H1 (cell line): ENCODE measurements around the gene USP1. TPM values are rescaled to one million over a fixed set of nuclear protein-coding genes. Genes with fewer than 3 reads are reported as not detected.

Experiments
- CTCF ChIA-PET: fragments of 300-600 bp; sonication (Branson Sonifier 250); formaldehyde crosslinking; loops from one replicate; lab custom pipeline; 2021; ENCODE audit not compliant: partially characterized antibody; lab: Charles Lee
- POLR2A ChIA-PET: fragments of 300-600 bp; sonication (Branson Sonifier 250); formaldehyde crosslinking; loops from one replicate; lab custom pipeline; 2021; ENCODE audit warnings: inconsistent platforms; ENCODE audit not compliant: partially characterized antibody; lab: Charles Lee
- DNase-seq, 2 experiments: peaks; one replicate each; pipeline versions ENCODE4 v3.0.0 to v3.0.0-alpha.2; 2010 to 2022; ENCODE audit warnings: low spot score in 2 of 2, low read depth in 1 of 2, mixed read lengths in 1 of 2
- FAIRE-seq: peaks from 2 replicates; lab custom pipeline; 2011; peaks lifted over from hg19 to GRCh38; lab: Jason Lieb, UNC
- H2AFZ ChIP-seq: 2 replicates; pipeline ENCODE4 v1.8.1; 2012; ENCODE audit warnings: low read length, inconsistent platforms
- H2AK5ac ChIP-seq: 2 replicates; pipeline ENCODE4 v1.6.1; 2013; ENCODE audit warnings: low read depth, low read length
- H2BK120ac ChIP-seq: replicated peaks from 2 replicates; pipeline ENCODE3; 2013; ENCODE audit warnings: low read depth, low read length, inconsistent platforms
- H2BK12ac ChIP-seq: 2 replicates; pipeline ENCODE4 v1.6.1; 2013; ENCODE audit warnings: low read depth, low read length
- H2BK15ac ChIP-seq: 2 replicates; pipeline ENCODE4 v1.6.1; 2013; ENCODE audit warnings: low read length
- H2BK20ac ChIP-seq: 2 replicates; pipeline ENCODE4 v1.6.1; 2013; ENCODE audit warnings: low read length
- H2BK5ac ChIP-seq: 2 replicates; pipeline ENCODE4 v1.6.1; 2013; ENCODE audit warnings: low read depth, low read length
- H3K14ac ChIP-seq: 2 replicates; pipeline ENCODE4 v1.6.1; 2013; ENCODE audit warnings: inconsistent platforms; ENCODE audit not compliant: insufficient read length
- H3K18ac ChIP-seq: 2 replicates; pipeline ENCODE4 v1.6.1; 2013; ENCODE audit warnings: low read length; ENCODE audit errors: extremely low read depth
- H3K23ac ChIP-seq: 2 replicates; pipeline ENCODE4 v1.6.1; 2013; ENCODE audit warnings: inconsistent platforms; ENCODE audit not compliant: insufficient read length
- H3K23me2 ChIP-seq: 2 replicates; pipeline ENCODE4 v1.6.1; 2013; ENCODE audit warnings: low read depth, low read length
- H3K27ac ChIP-seq: 2 replicates; pipeline ENCODE4 v1.6.1; 2011; ENCODE audit warnings: low read depth, low read length, inconsistent platforms
- H3K27me3 ChIP-seq, 4 experiments: replicated peaks in 1 of 4; 1 replicate in 1 of 4; 2 replicates in 3 of 4; pipeline versions ENCODE4 v1.6.1 to v1.8.1; 2011 to 2013; ENCODE audit warnings: low read length in 3 of 4, mild to moderate bottlenecking in 3 of 4, inconsistent platforms in 2 of 4, mixed read lengths in 2 of 4, moderate library complexity in 1 of 4; ENCODE audit not compliant: control insufficient read depth in 3 of 4, insufficient read depth in 3 of 4; ENCODE audit errors: extremely low read depth in 1 of 4
- H3K36me3 ChIP-seq, 4 experiments: 2 replicates each; pipeline versions ENCODE4 v1.6.1 to v1.8.1; 2011 to 2013; ENCODE audit warnings: mild to moderate bottlenecking in 4 of 4, low read length in 3 of 4, moderate library complexity in 2 of 4, control low read depth in 1 of 4, inconsistent platforms in 1 of 4; ENCODE audit not compliant: insufficient read depth in 4 of 4, control insufficient read depth in 2 of 4
- H3K4ac ChIP-seq: replicated peaks from 2 replicates; pipeline ENCODE3; 2013; ENCODE audit warnings: low read length, low read depth, mixed read lengths, inconsistent platforms; ENCODE audit not compliant: insufficient read length
- H3K4me1 ChIP-seq, 4 experiments: replicated peaks in 1 of 4; 1 replicate in 1 of 4; 2 replicates in 3 of 4; pipeline versions ENCODE4 v1.6.1 to v1.8.1; 2011 to 2013; ENCODE audit warnings: low read length in 3 of 4, inconsistent platforms in 2 of 4, mixed read lengths in 1 of 4; ENCODE audit not compliant: insufficient read depth in 4 of 4, control insufficient read depth in 3 of 4
- H3K4me2 ChIP-seq, 2 experiments: 2 replicates each; pipeline versions ENCODE4 v1.6.1 to v1.8.1; 2011 to 2013; ENCODE audit warnings: low read depth in 2 of 2, low read length in 2 of 2, control low read depth in 1 of 2, inconsistent platforms in 1 of 2, mild to moderate bottlenecking in 1 of 2; ENCODE audit not compliant: insufficient read depth in 1 of 2
- H3K4me3 ChIP-seq, 4 experiments: fragments of 200-600, 300-600 bp in 1 of 4; sonication (generic), shearing (Covaris generic), sonication (Bioruptor Twin) in 1 of 4; 2 replicates each; pipeline versions ENCODE4 v1.5.1 to v1.8.1; 2011 to 2016; ENCODE audit warnings: low read length in 4 of 4, low read depth in 3 of 4, control low read depth in 2 of 4, inconsistent platforms in 2 of 4, mild to moderate bottlenecking in 2 of 4, mixed read lengths in 1 of 4, moderate library complexity in 1 of 4; ENCODE audit not compliant: insufficient read depth in 2 of 4; ENCODE audit errors: extremely low read depth in 1 of 4
- H3K56ac ChIP-seq: replicated peaks from 2 replicates; pipeline ENCODE3; 2013; ENCODE audit warnings: low read depth, mild to moderate bottlenecking, mixed read lengths, low read length, inconsistent platforms; ENCODE audit not compliant: insufficient read length
- H3K79me1 ChIP-seq: 2 replicates; pipeline ENCODE4 v1.6.1; 2013; ENCODE audit warnings: low read depth, low read length, control low read depth
- H3K79me2 ChIP-seq, 2 experiments: 2 replicates each; pipeline versions ENCODE4 v1.6.1 to v1.8.1; 2012 to 2013; ENCODE audit warnings: low read length in 2 of 2, mild to moderate bottlenecking in 2 of 2, inconsistent platforms in 1 of 2; ENCODE audit not compliant: insufficient read depth in 2 of 2, control insufficient read depth in 1 of 2
- H3K9ac ChIP-seq, 4 experiments: replicated peaks in 1 of 4; 1 replicate in 1 of 4; 2 replicates in 3 of 4; pipeline versions ENCODE4 v1.6.1 to v1.8.1; 2011 to 2013; ENCODE audit warnings: low read depth in 3 of 4, low read length in 3 of 4, control low read depth in 2 of 4, mild to moderate bottlenecking in 2 of 4, moderate library complexity in 2 of 4, inconsistent platforms in 1 of 4; ENCODE audit errors: extremely low read depth in 1 of 4
- H3K9me3 ChIP-seq, 2 experiments: 2 replicates each; pipeline versions ENCODE4 v1.6.1 to v1.8.1; 2012 to 2013; ENCODE audit warnings: mild to moderate bottlenecking in 2 of 2, moderate library complexity in 2 of 2, control low read depth in 1 of 2, inconsistent platforms in 1 of 2, low read depth in 1 of 2, low read length in 1 of 2, mixed read lengths in 1 of 2; ENCODE audit not compliant: insufficient read depth in 2 of 2
- H4K20me1 ChIP-seq, 2 experiments: replicated peaks in 1 of 2; 2 replicates each; pipeline versions ENCODE3 to v1.8.1; 2011 to 2013; ENCODE audit warnings: inconsistent platforms in 2 of 2, low read length in 2 of 2, mild to moderate bottlenecking in 1 of 2; ENCODE audit not compliant: insufficient read depth in 2 of 2, control insufficient read depth in 1 of 2
- H4K5ac ChIP-seq: 2 replicates; pipeline ENCODE4 v1.6.1; 2013; ENCODE audit warnings: low read length, low read depth, mixed read lengths, inconsistent platforms; ENCODE audit not compliant: insufficient read length
- H4K8ac ChIP-seq: 2 replicates; pipeline ENCODE4 v1.8.0; 2013; ENCODE audit warnings: mild to moderate bottlenecking, moderate library complexity, low read length, inconsistent platforms; ENCODE audit not compliant: insufficient read depth; ENCODE audit errors: extremely low read depth
- H4K91ac ChIP-seq: replicated peaks from 2 replicates; pipeline ENCODE3; 2013; ENCODE audit warnings: low read length, mixed read lengths, inconsistent platforms; ENCODE audit not compliant: insufficient read length
- ASH2L ChIP-seq: fragments of 200-600, 300-600 bp; sonication (generic); IDR thresholded peaks from one replicate; pipeline ENCODE4 v1.7.1; 2017; ENCODE audit warnings: low read length
- GABPA ChIP-seq: IDR thresholded peaks from 2 replicates; pipeline ENCODE4 v1.6.1; 2011; ENCODE audit warnings: mild to moderate bottlenecking, low read length, moderate library complexity, borderline replicate concordance; ENCODE audit not compliant: insufficient read depth
- KDM5A ChIP-seq: fragments of 200-600 bp; IDR thresholded peaks from 2 replicates; pipeline ENCODE4 v1.7.1; 2012; ENCODE audit warnings: mild to moderate bottlenecking, low read length, inconsistent platforms, mixed read lengths
- POLR2AphosphoS5 ChIP-seq: IDR thresholded peaks from 2 replicates; pipeline ENCODE4 v1.6.1; 2011; ENCODE audit warnings: low read depth, low read length
- TCF12 ChIP-seq: IDR thresholded peaks from 2 replicates; pipeline ENCODE4 v1.6.1; 2011; ENCODE audit warnings: low read depth, mild to moderate bottlenecking, low read length
- WGBS, 2 experiments: shearing (Covaris generic) in 1 of 2; methylation state at CpG; one replicate each; pipeline versions ENCODE4 v1.1.6 to v1.1.7; 2013 to 2015; ENCODE audit warnings: low lambda C conversion rate in 2 of 2, mixed read lengths in 2 of 2, inconsistent platforms in 1 of 2, low coverage in 1 of 2, missing lambda C conversion rate in 1 of 2; ENCODE audit not compliant: insufficient replicate concordance in 2 of 2, insufficient coverage in 1 of 2, insufficient read length in 1 of 2; ENCODE audit errors: extremely low coverage in 1 of 2, missing lambda C conversion rate in 1 of 2; 5-methylcytosine and 5-hydroxymethylcytosine counted together
- polyA plus RNA-seq, 7 experiments: library from polyadenylated mRNA; depleted of rRNA in 3 of 7; stranded (reverse) in 5 of 7; unstranded in 2 of 7; fragments of >200 nt in 5 of 7; fragments of 200-250 nt in 2 of 7; gene quantifications; 1 replicate in 5 of 7; 2 replicates in 1 of 7; 4 replicates in 1 of 7; pipeline versions ENCODE4 v1.2.1 to v1.2.3, GENCODE V29; 2011 to 2013; ENCODE audit warnings: missing spikeins in 2 of 7, mixed read lengths in 2 of 7
- total RNA-seq: library from RNA; stranded (reverse); fragmentation: NEBNext Ultra II Directional; extraction: Animal tissue kit (Norgen Biotek cat#: 25700); gene quantifications from 2 replicates; pipeline ENCODE4 v1.2.1, GENCODE V29; 2021
- TF ChIP-seq, protein P1 (sequence below): IDR thresholded peaks from 2 replicates; pipeline ENCODE4 v1.6.1; 2012; ENCODE audit warnings: low read length, inconsistent platforms
- TF ChIP-seq, protein P2 (sequence below): IDR thresholded peaks from 2 replicates; pipeline ENCODE4 v1.6.1; 2011; ENCODE audit warnings: low read length, improper control_type of control experiment
- TF ChIP-seq, protein P3 (sequence below): IDR thresholded peaks from 2 replicates; pipeline ENCODE4 v1.6.1; 2012; ENCODE audit warnings: inconsistent platforms

Gene USP1
- total and polyA plus RNA-seq, 2 of the 8 experiments (the other 6 are each of a cell fraction or from before 2014, with no cell fraction given), result 9.1 to 49.6 TPM

DNA sequence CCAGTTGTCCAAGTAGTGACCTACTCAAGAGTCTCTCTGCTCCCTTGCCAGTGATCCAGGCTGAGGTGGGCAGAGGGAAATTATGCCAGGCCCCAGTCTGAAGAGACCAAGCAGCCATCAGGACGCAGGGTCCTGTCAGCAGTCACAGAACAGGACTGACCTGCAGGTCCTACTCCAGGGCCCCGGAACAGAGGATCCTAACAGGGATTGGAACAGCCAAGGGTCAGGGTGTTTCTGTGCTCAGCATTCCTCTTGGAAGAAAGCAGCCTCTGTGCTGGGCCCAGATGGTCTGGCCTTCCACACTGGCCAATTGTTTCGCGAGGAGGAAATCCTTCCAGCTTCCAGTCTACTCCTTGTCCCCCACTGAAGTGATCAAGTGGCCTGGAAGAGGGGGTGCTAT is 41.6 kb upstream of the USP1 start:
- H4K5ac ChIP-seq, result no peak overlapping the region
- no peak overlapping the region for H2BK5ac ChIP-seq
- no peaks in the 10 kb centered on the region for H4K20me1 ChIP-seq
- no peaks in the 10 kb centered on the region for H3K23me2 ChIP-seq
- FAIRE-seq (no peak), DNase-seq (no peak)
- H3K18ac ChIP-seq, result no peak overlapping the region
- no peaks in the 10 kb centered on the region for H3K79me2 ChIP-seq
- TF ChIP-seq ASH2L, result no peak
- no peak for TF ChIP-seq KDM5A
- TF ChIP-seq, protein P1, sequence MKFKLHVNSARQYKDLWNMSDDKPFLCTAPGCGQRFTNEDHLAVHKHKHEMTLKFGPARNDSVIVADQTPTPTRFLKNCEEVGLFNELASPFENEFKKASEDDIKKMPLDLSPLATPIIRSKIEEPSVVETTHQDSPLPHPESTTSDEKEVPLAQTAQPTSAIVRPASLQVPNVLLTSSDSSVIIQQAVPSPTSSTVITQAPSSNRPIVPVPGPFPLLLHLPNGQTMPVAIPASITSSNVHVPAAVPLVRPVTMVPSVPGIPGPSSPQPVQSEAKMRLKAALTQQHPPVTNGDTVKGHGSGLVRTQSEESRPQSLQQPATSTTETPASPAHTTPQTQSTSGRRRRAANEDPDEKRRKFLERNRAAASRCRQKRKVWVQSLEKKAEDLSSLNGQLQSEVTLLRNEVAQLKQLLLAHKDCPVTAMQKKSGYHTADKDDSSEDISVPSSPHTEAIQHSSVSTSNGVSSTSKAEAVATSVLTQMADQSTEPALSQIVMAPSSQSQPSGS, result no peak
- TF ChIP-seq TCF12, result no peak
- TF ChIP-seq GABPA, result no peak
- TF ChIP-seq POLR2AphosphoS5, result no peak
- TF ChIP-seq, protein P2, sequence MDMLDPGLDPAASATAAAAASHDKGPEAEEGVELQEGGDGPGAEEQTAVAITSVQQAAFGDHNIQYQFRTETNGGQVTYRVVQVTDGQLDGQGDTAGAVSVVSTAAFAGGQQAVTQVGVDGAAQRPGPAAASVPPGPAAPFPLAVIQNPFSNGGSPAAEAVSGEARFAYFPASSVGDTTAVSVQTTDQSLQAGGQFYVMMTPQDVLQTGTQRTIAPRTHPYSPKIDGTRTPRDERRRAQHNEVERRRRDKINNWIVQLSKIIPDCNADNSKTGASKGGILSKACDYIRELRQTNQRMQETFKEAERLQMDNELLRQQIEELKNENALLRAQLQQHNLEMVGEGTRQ, result no peak
- TF ChIP-seq, protein P3, sequence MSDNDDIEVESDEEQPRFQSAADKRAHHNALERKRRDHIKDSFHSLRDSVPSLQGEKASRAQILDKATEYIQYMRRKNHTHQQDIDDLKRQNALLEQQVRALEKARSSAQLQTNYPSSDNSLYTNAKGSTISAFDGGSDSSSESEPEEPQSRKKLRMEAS, result no peak
- H3K27me3 ChIP-seq, result no peaks in the 10 kb centered on the region
- no peak overlapping the region for H2AK5ac ChIP-seq
- no peak overlapping the region for H2BK15ac ChIP-seq
- no peaks in the 10 kb centered on the region for H3K79me1 ChIP-seq
- CTCF ChIA-PET, result interaction anchor here (0.9 to 10.0 kb wide), 6 partner anchors 10 to 220 kb away, joined by 3 to 191 read pairs (median 5); no protein-coding TSS in a partner anchor
- H3K27ac ChIP-seq, result no peak overlapping the region
- H4K91ac ChIP-seq, result no peak overlapping the region
- H2AFZ ChIP-seq, result no peak overlapping the region
- no peak overlapping the region for H3K9ac ChIP-seq
- no peak overlapping the region for H2BK20ac ChIP-seq
- H3K14ac ChIP-seq, result no peak overlapping the region
- POLR2A ChIA-PET, result interaction anchor here (1.3 kb wide), 2 partner anchors 183 to 187 kb away, joined by 4 read pairs; no protein-coding TSS in a partner anchor
- no peak overlapping the region for H2BK120ac ChIP-seq
- H3K56ac ChIP-seq, result no peak overlapping the region
- H3K4me1 ChIP-seq, result peaks cover 0 to 5% (median 2%) of the 10 kb centered on the region in 4 experiments; a peak in 2 of 7 replicates
- no peak overlapping the region for H3K4me2 ChIP-seq
- no peaks in the 10 kb centered on the region for H3K9me3 ChIP-seq
- H2BK12ac ChIP-seq, result no peak overlapping the region
- no peaks in the 10 kb centered on the region for H3K36me3 ChIP-seq
- no peak overlapping the region for H3K23ac ChIP-seq
- no peak overlapping the region for H4K8ac ChIP-seq
- H3K4ac ChIP-seq, result no peak overlapping the region
- H3K4me3 ChIP-seq, result no peak overlapping the region
- 93% methylated on average over 4 of the region's 4 CpGs; no CpG with 5 or more reads in 1 of the 2 experiments for WGBS, 2 experiments
